Limb (tissue), 2 donors: ENCODE measurements around the gene GNB4.

Experiments
- DNase-seq, 2 donors: peaks; one replicate each; pipeline ENCODE4 v3.0.0-alpha.2; 2016; ENCODE audit errors: extremely low spot score in 2 of 2

The GNB4 gene

DNA sequence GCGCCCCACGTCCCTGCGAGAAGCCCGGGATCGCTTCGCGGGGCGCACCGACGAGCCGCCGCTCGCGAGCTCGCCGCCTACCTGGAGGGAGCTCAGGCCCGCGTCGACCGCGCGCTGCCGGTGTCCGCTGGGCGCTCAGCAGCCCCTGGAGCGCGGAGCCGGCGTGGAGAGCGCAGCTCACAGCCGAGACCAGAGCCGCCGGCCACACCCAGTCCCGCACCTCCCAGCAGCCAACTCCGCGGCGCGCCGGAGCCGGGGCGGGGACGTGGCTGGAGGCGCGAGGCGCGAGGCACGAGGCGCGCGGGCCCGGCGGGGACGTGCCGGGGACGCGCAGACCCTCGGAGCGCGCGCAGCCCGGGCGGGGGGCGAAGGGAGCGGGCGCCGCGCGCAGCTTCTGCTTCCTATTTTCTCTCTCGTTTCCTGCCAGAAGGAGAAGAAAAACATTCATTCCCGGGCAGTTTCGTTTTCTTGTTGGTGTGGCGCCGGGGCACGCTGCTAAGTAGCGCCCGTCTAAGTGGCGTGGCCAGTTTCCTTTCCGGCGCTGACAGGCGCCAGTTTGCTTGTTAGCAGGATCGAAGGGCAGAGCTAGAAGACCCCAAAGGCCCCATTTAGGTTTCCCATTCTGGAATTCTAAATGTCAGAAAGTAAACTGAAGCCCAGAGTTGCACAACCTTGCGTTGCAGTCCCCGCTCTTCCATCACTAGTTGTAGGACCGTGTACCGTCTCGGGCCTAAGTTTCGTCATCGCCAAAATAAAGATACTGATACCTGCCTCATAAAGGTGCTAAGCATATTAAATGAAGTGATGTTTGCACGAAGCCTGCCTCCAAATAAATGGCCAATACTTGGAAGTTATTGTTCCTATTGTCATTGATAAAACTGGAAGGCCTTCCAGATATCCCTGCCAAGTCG is at the start of gene GNB4:
GNB4 (minus strand) TSS at position 206 of the 911 bp plus-strand sequence. CDS start 25,270 bp downstream, outside the sequence.
- DNase-seq: peak; percentile 91 to 94

DNA sequence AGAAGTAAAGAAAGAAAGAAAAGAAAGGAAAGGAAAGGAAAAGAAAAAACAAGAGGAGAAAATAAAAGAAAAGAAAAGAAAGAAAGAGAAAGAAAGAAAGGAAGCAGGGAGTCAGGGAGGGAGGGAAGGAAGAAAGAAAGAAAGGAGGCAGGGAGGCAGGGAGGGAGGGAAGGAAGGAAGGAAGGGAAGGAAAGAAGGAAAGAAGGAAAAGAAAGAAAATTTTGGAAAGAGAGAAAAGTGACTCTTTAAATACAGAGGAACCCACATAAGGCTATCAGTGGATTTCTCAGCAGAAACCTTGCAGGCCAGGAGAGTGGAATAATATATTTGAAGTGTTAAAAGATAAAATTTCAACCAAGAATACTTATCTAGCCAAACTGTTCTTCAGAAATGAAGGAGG is 44.2 kb upstream of the GNB4 start:
- no peak for DNase-seq

DNA sequence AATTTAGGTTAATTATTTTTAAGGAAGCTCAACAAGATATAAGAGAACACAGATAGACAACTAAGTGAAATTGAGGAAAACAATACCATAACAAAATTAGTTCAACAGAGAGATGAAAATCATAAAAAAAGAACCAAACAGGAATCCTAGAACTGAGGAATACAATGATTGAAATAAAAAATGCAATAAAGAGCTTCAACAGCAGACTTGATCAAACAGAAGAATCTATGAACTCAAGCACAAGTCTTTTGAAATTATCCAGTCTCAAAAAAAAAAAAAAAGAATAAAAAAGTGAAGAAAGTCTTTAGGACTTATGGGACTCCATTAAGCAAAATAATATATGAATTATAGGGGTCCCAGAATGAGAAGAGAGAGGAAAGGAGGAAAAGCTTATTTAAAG is 42.0 kb upstream of the GNB4 start:
- DNase-seq: no peak

DNA sequence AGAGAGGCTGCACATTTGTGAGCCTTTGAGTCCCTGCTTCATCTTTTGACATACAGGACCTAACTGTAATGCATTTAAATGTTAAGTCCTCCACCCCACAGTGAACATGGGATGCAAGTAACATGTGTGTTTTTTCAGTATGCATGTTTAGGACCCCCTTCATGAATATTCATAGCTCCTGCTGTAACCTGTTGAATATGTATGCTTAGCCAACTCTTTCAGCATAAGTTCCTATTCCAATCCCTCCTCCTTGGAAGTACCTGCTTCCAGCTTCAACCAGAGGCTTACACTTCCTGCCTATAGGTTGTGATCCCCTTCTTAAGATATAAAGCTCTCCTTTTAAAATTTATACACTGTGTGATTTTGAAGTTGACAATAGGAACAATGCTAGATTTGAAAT is 36.9 kb upstream of the GNB4 start:
- DNase-seq: no peak

DNA sequence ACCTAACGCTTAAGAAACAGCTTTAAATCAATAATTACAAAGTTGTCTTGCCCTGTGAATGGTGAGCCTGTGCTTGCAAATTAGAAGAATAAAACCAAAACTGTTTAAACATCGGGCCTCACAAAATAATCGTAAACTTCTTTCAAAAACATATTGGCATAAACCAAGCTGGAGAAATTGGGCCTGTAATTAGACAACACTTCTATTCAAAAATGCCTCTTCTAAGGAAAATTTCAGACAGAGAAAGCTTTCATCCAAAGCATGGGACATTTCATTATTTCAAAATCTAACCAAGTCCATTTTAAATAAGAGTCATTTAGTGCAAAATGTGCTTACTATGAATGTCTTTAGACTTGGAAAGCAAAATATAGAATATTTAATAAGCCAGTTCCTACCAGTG is 35.5 kb upstream of the GNB4 start:
- no peak for DNase-seq

DNA sequence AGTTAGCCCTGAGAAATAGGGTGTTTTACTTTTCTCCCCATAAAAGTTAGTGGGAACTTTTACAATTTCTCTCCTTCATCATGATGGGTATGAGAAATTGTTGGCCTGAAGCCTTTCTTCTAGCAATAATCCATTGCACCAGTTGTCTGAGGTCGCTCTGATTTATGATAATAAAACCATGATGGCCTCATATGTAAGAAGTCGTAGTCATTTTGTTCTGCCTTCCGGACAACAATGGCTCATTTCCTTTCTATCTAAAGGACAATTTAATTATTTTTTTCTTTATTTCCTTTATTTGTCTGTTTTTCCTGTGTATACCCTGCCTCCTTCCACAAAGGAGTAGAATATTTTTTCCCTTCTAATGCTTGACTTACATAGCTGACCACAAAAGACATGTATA is 31.6 kb upstream of the GNB4 start:
- DNase-seq: no peak

DNA sequence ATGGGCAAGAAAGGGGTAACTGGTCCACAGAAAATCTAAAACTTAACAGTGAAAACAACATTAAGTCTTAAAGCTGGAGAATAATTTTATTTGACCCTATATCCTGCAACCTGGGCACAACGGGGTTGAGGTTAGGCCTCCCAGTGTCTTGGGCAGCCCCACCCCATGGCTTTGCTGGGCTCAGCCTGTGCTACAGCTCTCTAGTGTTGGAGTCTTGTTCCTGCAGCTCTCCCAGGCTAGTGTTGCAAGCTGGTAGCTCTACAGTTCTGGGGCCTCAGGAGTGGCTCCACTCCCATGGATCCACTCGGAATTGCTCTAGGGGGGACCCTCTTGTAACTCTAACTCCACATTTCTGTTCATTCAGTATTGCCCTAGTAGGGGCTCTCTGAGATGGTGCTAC is 24.9 kb upstream of the GNB4 start:
- DNase-seq: no peak

DNA sequence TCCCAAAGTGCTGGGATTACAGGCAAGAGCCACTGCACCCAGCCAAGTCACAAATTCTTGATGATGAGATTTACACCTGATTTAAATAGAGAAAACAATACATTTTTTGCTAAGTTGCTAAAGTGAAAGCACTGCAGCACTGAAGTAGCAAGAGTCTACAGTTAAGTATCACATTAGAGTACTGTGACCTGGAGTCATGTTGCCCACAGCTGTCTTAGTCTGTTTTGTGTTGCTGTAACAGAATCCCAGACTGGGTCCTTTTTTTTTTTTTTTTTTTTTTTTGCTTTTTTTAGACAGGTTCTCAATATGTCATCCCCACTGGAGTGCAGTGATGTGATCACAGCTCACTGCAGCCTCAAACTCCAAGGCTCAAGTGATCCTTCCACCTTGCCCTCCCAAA is 23.2 kb upstream of the GNB4 start:
- DNase-seq: no peak

DNA sequence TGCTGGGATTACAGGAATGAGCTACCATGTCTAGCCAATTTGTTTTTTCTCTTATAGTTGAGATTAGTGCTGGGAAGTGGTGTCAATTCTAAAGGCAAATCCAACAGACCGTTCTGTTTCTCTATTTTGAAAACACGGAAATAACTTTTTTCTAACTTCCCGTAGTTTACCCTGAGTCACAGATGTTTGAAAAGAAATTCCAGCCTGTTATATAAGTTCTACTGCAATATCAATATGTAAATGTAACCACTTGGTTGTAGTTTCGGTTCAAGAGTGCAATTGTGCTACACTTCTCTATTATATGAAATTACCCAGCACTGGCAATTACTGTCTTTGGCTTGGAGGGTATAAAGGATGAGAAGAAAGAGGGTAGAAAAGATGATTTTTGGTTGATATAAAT is 22.3 kb upstream of the GNB4 start:
- DNase-seq: no peak

DNA sequence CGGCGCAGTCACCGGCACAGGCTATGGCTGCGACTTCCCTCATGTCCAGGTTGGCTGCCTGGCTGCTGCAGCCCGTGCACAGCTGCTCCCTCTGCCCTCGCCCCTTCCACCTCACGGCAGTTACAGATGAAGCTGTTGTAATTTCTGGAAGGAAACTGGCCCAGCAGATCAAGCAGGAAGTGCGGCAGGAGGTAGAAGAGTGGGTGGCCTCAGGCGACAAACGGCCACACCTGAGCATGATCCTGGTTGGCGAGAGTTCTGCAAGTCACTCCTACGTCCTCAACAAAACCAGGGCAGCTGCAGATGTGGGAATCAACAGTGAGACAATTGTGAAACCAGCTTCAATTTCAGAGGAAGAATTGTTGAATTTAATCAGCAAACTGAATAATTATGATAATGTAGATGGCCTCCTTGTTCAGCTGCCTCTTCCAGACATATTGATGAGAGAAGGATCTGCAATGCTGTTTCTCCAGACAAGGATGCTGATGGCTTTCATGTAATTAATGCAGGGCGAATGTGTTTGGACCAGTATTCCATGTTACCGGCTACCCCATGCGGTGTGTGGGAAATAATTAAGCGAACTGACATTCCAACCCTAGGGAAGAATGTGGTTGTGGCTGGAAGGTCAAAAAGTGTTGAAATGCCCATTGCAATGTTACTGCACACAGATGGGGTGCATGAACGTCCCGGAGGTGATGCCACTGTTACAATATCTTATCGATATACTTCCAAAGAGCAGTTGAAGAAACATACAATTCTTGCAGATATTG is 13.2 kb upstream of the GNB4 start:
- DNase-seq: no peak

DNA sequence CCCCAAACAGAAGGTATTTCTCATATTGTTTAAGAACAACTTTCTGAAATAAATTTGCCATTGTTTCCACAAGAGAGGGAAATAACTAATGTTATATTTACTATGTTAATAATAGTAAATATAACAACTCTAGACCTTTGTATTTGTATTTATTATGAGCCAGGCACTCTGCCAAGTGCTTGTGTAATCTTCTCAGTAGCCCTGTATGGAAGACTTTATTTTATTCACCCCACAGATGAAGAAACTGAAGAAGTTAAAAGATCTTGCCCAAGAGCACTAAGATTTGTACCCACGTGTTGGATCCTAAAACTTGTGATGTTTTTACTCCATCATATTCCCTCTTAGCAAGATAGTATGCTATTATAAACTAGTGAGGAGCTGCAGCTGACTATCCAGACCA is 12.0 kb upstream of the GNB4 start:
- no peak for DNase-seq

DNA sequence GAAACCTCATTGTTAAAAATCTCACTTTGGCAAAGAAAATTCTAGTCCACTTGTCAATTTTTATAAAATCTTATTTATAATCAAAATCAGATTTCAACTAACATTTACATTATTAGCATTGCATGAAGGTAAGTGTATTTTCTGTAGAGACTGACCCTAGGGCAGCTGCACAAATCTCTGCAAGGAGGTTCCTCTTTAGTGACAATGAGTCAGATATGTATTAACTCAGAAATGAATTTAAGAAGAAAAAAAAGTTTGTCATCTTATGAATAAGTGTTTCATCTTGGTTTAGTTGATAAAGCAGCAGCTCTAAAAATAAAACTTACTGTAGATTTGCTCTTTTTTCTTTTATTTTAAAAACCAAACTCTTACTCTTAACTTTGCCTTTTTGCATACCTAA is 9.0 kb upstream of the GNB4 start:
- no peak for DNase-seq

DNA sequence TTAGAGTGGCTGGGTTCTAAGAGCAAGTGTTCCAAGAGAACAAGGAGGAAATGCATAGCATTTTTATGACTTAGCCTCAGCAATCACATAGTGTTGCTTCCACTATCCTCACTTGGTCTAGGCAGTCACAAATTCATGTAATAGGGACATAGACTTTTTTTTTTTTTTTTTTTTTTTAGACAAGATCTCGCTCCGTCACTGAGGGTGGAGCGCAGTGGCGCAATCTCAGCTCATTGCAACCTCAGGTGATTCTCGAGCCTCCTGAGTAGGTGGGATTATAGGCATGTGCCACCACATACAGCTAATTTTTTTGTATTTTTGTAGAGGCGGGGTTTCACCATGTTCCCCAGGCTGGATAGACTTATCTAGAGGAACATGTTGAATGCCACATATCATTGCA is 4.7 kb upstream of the GNB4 start:
- DNase-seq: no peak

DNA sequence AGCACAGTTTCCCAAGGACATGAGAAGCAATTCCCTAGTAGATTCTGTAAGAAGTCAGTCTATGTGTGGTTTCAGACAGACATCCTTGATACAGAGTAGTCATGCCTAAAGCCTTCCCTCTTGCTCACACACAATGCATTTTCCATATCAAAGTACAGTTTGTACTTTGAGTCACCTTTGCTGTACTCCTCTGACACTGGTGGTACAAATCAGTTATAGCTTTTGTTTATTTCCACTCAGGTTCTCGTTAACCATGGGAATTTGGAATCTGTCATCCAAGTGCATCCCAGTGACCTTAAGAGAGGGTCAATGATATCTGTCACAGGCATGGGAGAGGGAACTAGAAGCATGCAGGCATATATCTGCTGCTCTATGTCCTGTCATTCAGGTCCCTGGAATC is 3.6 kb upstream of the GNB4 start:
- DNase-seq: no peak

DNA sequence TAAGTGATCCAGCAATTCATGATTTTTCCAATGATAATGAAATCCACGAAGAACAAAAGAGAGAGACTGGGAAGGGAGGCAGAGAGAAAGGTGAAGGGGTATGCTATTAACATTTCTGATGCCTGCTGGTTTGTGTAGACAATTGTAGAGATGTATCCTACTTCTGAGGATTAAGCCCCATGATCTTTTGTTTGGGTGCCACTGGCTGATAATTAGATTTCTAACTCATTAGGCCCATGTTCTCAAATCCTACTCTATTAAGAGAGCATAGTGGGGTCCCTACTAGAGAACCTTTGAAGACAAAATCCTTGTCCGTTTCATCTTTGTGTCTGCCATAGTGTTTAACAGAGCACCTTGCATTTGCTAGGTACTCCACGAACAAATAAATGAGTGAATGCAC is 2.7 kb upstream of the GNB4 start:
- DNase-seq: no peak

DNA sequence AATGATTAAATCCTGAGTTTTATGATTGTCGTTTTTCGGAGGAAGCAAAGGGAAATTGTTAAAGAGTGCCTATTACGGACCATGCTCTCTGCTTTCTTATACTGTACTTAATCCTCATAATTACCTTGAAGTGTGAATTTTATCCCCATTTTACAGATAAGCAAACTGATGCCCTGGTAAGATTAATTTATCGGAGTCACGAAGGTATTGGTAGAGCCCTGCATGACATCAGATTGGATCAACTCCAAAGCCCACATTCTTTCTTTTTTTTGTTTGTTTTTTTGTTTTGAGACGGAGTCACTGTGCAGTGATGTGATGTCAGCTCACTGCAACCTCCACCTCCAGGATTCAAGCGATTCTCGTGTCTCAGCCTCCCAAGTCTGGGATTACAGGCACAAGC is 1.6 kb upstream of the GNB4 start:
- DNase-seq: no peak

DNA sequence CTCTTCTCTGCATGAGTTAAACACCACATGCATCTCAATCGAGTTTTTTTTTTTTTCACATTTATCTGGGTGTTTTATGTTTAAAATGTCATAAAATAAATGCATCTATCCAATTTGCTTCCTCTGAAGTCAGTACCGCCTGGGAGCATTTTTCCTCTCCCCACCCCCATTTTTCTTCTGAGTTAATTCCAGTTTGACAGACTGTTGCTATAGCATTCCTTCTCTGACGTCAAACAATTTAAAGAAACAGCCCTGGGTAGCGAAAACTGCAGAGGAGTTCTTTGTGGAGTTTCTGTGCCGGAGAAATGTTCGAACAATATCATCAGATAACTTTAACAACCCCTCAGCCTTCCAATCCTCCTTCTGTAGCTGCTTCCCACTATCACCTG is 900 bp upstream of the GNB4 start:
- DNase-seq: peak; percentile 53 to 88

DNA sequence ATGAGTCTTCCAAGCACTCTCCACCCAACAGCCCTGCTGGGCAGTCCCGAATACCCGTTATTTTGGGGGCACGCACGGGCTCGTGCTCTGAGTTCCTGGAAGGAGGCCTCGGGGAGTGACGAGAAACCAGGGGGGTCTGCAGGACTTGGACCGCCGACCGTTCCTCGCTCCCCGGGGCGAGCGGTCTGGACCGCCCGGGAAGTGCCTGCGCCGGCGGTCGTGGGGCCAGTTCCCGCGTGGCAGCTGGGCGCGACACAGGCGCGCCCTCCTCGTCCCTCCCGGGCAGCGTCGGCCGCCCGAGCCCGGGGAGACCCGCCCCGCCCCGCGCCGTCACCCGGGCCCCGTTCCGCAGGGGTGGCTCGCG is 387 bp downstream of the GNB4 start:
- peak; percentile 36 to 81 for DNase-seq

DNA sequence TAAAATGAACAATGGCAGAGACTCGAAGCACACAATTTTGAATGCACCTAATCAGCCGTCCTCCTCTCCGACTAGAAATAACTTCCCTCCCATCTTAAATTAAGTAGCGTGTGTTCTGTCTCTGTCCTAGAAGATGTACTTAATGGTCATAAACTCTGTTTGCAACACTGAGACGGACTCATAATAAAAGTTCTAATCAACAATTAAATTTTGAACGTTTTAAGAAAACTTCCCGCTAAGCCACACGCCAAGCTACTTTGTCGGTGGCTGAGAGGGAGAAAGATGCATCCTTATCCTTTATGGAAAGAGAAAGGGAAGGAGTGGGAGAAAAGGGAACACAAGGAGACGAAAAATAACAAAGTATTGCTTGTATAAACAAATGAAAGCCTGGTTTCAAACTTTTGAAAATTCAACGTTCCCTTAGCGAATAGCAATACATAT is 989 bp downstream of the GNB4 start:
- peak in 1 of 2 donors; percentile 17 for DNase-seq

DNA sequence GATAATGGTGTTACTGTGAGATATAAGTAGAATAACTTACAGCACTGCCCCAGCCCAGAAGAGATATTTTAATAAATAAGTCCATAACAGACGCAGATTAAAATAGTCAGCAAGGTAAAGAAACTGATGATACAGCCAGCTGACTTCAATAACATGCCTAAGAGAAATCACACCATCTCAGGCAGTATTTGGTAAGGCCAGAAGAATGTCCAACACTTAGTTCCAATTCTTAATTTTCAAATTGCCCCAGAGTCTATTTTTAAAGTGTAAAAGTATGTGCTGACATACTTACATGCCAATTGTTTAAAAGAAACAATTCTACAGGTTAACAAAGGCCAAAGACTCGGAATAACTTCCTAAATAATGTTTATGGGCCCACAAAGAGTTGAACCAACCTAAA is 1.6 kb downstream of the GNB4 start:
- DNase-seq: no peak

DNA sequence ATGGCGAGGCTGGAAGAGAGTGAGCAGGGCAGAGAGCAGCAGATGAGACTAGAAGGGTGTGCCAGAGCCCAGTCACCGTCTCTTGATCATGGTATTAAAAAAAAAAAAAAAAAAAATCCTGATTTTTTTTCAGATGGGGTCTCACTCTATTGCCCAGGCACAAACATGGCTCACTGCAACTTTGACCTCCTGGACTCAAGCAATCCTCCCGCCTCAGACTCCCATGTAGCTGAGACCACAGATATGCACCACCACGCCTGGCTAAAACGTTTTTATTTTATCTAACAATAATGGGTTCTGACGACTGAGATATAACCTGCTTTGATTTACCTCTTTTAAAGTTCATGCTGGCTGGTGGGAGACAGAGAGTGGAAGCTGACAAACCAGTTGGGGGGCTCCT is 4.0 kb downstream of the GNB4 start:
- no peak for DNase-seq

DNA sequence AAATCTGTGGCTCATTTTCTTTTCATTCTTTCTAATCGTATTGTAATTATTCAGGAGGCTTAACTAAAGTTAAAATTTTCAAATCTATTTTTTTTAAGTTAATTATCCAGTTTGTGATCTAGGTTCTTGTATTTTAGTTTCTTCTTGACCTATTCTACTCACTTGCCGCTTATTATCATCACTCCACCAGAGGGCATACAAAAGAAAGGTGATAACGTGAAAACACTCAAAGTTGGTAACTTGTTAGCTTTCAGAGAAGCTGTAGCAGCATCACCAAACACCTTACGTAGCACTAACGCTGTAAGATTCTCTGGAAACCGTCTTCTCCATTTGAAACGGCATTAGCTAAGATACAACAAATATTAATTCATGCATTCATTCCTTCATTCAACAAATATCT is 4.8 kb downstream of the GNB4 start:
- no peak for DNase-seq

DNA sequence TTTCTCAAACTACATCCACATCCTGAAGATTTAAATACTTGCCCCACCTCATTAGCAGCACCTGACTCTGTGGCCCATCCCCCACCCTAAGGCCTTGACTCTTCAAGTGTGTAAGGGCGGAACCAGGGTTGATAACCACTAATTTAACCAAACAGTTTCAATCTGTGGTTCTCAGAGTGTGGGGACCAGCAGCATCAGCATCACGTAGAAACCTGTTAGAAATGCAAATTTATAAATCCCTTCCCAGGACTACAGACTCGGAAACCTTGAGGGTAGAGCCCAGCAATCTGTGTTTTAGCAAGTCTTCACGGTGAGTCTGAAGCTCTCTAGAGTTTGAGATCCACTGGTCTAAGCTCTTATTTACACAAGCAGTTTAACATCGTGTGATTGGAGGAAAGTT is 12.4 kb downstream of the GNB4 start:
- DNase-seq: no peak
